ENCODE measurements around the gene CELA3A.

DNA sequence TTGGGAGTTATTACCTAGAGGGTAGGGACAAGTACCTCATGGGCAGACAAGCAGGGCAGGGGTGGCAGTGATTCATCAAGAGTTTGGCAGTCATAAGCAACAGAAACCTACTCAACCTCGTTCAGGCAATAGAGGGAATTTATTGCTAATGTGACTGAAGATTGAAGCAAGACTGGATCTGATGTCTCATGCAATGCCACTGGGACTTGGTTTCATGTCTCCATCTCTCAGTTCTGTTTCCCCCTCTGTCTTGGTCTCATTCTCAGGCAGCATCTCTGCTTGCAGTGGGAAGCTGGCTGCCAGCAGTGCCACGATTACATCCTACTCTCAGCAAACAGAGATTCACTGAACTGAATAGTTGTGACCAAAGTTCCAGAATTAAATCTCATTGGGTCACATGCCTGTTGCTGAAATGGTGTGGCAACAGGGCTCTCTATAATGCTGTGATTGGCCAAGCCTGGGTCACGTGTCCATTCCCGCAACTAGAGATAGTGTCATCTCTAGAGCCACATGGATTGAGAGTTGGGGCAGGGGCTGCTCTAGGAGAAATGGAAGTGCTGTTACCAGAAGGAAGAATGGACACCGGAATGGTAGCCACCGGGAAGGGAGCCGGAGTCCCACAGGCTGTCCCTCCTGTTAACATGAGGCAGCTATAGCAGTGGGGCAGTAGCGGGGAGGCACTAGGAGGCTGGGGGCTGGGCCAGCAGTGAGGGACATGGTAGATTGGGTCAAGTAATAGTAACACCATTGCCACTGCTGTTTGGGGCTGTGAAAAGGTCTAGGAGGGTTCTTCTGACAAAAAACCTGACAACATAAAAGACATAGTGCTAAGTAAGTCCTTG, 47.1 kb downstream of the CELA3A start:
- no peak for TF ChIP-seq POLR2A (IDR thresholded peaks at IDR 0.05)
- TF ChIP-seq, protein P1, sequence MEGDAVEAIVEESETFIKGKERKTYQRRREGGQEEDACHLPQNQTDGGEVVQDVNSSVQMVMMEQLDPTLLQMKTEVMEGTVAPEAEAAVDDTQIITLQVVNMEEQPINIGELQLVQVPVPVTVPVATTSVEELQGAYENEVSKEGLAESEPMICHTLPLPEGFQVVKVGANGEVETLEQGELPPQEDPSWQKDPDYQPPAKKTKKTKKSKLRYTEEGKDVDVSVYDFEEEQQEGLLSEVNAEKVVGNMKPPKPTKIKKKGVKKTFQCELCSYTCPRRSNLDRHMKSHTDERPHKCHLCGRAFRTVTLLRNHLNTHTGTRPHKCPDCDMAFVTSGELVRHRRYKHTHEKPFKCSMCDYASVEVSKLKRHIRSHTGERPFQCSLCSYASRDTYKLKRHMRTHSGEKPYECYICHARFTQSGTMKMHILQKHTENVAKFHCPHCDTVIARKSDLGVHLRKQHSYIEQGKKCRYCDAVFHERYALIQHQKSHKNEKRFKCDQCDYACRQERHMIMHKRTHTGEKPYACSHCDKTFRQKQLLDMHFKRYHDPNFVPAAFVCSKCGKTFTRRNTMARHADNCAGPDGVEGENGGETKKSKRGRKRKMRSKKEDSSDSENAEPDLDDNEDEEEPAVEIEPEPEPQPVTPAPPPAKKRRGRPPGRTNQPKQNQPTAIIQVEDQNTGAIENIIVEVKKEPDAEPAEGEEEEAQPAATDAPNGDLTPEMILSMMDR (IDR thresholded peaks at IDR 0.05), result no peak
